Measurements from ENCODE around the gene ZBTB18.

DNA sequence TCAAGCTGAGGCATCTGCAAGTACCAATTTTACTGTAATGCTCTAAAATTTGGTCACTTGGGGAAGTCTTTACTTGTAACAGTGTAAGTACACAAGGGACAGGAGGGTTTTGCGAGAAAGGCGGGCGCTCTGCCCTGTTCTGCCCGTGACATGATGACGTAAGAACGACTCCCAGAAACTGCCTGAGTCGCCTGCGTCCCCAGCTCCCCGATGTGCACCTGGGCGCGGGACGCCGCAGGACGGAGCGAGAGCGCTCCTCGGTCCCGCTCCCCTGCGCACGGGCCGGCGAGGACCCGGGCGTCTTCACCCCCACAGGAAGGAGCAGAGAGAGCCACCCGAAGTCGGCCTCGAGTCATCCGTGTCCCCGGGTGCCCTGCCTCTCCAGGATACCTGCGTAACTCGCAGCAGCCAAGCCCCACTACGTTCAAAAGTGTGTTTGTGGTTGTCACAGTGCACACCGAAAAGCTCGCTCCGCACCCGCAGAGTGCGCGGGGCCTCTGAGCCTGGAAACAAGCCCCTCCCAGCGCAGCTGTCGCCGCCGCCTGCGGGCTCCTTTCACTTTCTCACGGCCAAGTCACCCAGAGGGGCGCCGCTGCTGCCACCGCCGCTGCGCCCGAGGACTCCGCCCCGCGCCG, 3.3 kb upstream of the ZBTB18 start:
- no peak for TF ChIP-seq CTCF (IDR thresholded peaks at IDR 0.05)
- TF ChIP-seq POLR2A (IDR thresholded peaks at IDR 0.05): peak; percentile 96
